KOPT-K1 (cell line): Measurements from ENCODE around the gene SFMBT1.

Experiments used
- H3K27ac ChIP-seq: fragments of 200-600 bp; sonication (generic); 2 replicates; pipeline ENCODE4 v1.5.1; 2016; ENCODE audit warnings: antibody characterized with exemption, mild to moderate bottlenecking, low read depth, low read length; ENCODE audit not compliant: poor library complexity, severe bottlenecking
- H3K36me3 ChIP-seq: fragments of 200-600 bp; sonication (generic); 2 replicates; pipeline ENCODE4 v1.5.1; 2017; ENCODE audit warnings: antibody characterized with exemption, mild to moderate bottlenecking, low read length, moderate library complexity; ENCODE audit not compliant: insufficient read depth
- H3K9me3 ChIP-seq: fragments of 200-600 bp; sonication (generic); 2 replicates; pipeline ENCODE4 v1.5.1; 2017; ENCODE audit warnings: antibody characterized with exemption, low read length, mild to moderate bottlenecking; ENCODE audit not compliant: insufficient read depth, poor library complexity, severe bottlenecking

Gene SFMBT1

GRCh38 chr3:53003320-53003719 lies 42.6 kb downstream of the SFMBT1 start:
- no peak overlapping the region for H3K27ac ChIP-seq
- H3K9me3 ChIP-seq, result no peaks in the 10 kb centered on the region
- peaks cover 11% of the 10 kb centered on the region; the same call in 1 of the 2 replicates for H3K36me3 ChIP-seq

- Histone ChIP-seq H3K9me3 (no peaks in the 10 kb centered on the region), H3K27ac (no peak overlapping the region), H3K36me3 (peaks cover 24% of the 10 kb centered on the region; the same call in 1 of the 2 replicates)
These were observed 46.9 kb downstream of the SFMBT1 start for GRCh38 chr3:52998771-52999513.

DNA sequence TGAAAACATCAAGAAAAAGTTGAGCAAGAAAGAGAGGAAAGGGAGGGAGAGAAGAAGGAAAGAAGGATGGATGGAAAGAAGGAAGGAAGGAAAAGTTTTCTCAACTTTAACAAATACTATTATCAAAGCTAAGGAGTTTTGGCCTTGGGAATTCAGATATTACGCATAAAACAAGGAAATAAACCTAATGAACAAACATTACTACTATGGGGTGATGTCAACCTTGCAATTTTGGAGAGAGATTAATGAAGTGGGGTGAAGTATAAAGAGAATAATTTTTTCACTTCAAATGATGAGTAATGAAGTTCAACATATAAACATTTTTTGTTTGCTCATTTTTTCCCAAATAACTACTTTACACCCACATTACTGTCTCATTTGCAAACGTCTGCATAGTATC lies 55.2 kb downstream of the SFMBT1 start:
- H3K36me3 ChIP-seq, result no peaks in the 10 kb centered on the region
- H3K27ac ChIP-seq, result no peak overlapping the region
- no peaks in the 10 kb centered on the region for H3K9me3 ChIP-seq

GRCh38 chr3:52986938-52987337 lies 58.9 kb downstream of the SFMBT1 start:
- Histone ChIP-seq H3K27ac (no peak overlapping the region), H3K9me3 (no peaks in the 10 kb centered on the region), H3K36me3 (no peaks in the 10 kb centered on the region)

- H3K9me3 ChIP-seq, result peaks cover 6% of the 10 kb centered on the region
- no peak overlapping the region for H3K27ac ChIP-seq
- no peaks in the 10 kb centered on the region for H3K36me3 ChIP-seq
These were observed 59.8 kb downstream of the SFMBT1 start for GRCh38 chr3:52986049-52986448.

GRCh38 chr3:52983828-52984227 lies 62.0 kb downstream of the SFMBT1 start:
- no peaks in the 10 kb centered on the region for H3K36me3 ChIP-seq
- no peak overlapping the region for H3K27ac ChIP-seq
- H3K9me3 ChIP-seq, result peaks cover 6% of the 10 kb centered on the region

DNA sequence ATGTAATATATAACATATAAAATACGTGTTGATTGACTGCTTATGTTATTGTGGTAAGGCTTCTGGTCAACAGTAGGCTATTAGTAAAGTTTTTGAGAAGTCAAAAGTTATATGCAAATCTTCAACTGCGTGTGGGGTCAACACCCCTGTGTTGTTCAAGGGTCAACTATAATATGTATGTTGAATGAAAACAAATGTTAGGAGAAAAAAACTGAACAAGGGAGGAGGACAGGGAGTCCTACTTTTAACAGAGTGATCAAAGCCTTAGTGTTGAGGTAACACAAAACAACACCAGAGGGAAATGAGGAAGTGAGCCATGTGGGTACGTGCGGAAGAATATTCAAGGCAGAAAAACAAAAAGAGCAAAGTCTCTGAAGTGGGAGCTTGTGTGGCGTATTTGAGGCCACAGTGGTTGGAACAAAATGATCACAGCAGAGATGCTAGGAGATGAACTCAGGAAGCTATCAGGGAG lies 62.5 kb downstream of the SFMBT1 start:
- Histone ChIP-seq H3K36me3 (no peaks in the 10 kb centered on the region), H3K9me3 (peaks cover 6% of the 10 kb centered on the region), H3K27ac (no peak overlapping the region)

GRCh38 chr3:52982839-52983238 lies 63.0 kb downstream of the SFMBT1 start:
- Histone ChIP-seq H3K9me3 (peaks cover 6% of the 10 kb centered on the region), H3K36me3 (no peaks in the 10 kb centered on the region), H3K27ac (no peak overlapping the region)

DNA sequence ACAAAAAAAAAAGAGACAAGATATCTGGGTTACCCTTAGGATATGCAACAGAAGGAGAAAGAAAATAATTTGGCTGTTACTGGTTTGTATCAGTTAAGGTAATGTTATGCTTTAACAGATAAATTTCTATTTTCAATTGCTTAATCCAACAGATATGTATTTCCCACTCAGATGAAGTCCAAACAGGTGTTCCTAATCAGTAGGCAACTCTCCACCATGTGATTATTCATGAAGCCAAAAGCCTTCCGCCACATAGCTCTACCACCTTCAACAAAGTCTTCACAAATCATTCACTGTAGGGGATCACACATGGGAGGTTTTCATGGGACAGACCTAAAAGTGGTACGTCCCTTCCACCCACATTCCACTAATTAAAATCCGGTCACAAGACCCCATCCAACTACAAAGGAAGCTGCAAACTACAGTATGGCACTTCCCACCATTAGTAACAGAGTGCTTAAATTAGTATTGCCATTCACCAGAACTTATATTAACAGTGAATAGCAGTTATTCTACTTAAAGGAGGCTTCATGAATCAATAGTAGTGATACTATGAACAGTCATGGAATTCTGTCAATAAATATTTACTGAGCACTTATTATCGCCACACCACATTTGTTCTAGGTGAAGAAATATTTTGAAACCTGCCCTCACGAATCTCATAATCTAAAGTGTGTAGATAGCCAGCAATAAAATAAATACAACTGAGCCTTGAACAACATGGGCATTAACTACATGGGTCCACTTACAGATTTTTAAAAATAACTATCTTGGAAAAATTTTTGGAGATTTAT lies 66.5 kb downstream of the SFMBT1 start:
- Histone ChIP-seq H3K27ac (no peak overlapping the region), H3K36me3 (no peaks in the 10 kb centered on the region), H3K9me3 (peaks cover 6% of the 10 kb centered on the region)

DNA sequence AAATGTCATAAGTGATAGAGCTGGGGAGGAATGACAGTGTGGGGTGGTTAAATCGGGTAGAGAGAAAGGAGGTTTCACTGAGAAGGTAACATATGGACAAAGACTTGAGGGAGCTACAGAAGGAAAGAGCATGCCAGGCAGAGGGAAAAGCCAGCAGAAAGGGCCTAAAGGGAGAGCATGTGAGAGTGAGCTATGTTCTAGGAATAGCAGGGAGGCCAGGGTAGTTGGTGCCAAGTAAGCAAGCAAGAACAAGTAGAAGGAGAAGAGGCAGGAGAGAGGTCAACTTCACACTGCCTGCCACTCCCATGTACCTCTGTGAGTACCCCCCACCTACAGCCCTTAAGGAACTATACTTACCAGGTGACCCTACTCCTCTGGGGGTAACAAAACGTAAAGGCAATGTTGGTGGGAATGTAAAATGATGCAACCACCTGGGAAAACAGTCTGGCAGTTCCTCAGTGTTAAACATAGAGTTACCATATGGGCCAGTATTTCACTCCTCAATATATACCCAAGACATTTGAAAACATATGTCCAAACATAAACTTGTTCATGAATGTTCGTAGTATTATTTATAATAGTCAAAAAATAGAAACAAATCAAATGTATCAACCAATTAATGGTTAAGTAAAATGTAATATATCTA lies 67.6 kb downstream of the SFMBT1 start:
- Histone ChIP-seq H3K9me3 (peaks cover 6% of the 10 kb centered on the region), H3K36me3 (no peaks in the 10 kb centered on the region), H3K27ac (no peak overlapping the region)

GRCh38 chr3:52973806-52974205 lies 72.1 kb downstream of the SFMBT1 start:
- Histone ChIP-seq H3K27ac (no peak overlapping the region), H3K9me3 (no peaks in the 10 kb centered on the region), H3K36me3 (peaks cover 9% of the 10 kb centered on the region)

DNA sequence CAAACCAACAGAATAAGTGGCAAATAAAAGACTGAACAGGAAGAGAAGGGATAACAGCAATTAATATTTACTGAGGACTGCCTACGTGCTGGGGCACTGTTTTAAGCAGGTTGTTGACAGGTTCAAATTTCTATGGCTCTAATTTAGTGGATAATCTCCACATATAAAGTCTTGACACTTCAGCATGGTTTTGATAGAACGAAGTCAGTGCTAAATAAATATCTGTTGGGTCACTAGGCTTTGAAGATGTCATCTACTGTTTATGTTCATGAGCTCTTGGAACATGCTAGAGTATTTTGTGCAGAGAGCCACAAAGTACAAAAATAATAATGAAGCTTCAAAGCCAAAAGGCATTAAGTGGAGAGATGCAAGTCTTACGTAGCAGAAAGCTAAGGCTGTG lies 74.0 kb downstream of the SFMBT1 start:
- H3K9me3 ChIP-seq, result no peaks in the 10 kb centered on the region
- no peak overlapping the region for H3K27ac ChIP-seq
- peaks cover 22% of the 10 kb centered on the region for H3K36me3 ChIP-seq

- Histone ChIP-seq H3K9me3 (no peaks in the 10 kb centered on the region), H3K27ac (no peak overlapping the region), H3K36me3 (peaks cover 37% of the 10 kb centered on the region)
These were observed 78.5 kb downstream of the SFMBT1 start for GRCh38 chr3:52967398-52967797.

DNA sequence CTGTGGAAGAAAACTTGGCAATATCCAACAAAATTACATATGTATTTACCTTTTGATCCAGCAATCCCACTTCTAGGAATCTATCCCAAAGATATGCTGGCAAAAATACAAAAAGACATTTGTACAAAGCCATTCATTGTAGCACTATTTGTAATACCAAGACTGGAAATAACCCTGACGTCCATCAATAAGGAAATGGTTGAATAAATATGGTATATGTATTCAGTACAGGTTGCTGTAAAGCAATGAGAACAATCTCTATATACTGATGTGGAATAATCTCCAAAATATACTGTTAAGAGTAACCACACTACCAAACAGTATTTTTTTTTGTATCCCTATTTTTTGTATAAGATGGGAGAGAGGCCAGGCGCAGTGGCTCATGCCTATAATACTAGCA lies 83.7 kb downstream of the SFMBT1 start:
- no peak overlapping the region for H3K27ac ChIP-seq
- peaks cover 36% of the 10 kb centered on the region for H3K36me3 ChIP-seq
- no peaks in the 10 kb centered on the region for H3K9me3 ChIP-seq

DNA sequence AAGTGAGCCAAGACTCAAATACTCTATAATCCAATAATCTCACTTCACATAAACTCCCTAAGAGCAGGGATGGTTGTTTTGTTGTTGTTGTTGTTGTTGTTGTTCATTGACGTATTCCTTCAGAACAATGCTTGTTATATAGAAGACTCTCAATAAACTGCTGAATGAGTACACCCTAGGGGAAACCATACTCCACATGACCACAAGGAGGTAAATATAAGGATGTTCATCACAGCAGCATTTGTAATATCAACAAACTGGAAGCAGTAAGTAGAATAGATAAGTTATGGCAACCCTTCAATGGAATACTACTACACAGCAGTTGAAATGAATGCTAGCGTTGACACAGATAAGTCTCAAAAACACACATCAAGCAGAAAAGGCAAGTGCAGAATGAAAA lies 86.1 kb downstream of the SFMBT1 start:
- no peaks in the 10 kb centered on the region for H3K9me3 ChIP-seq
- H3K36me3 ChIP-seq, result peaks cover 32% of the 10 kb centered on the region
- H3K27ac ChIP-seq, result no peak overlapping the region
